WTC11 (cell line): Measurements from ENCODE around the gene TTC39A.

Experiments used
- CTCF ChIP-seq: fragments of 200-600 bp; IDR thresholded peaks from 2 replicates; pipeline ENCODE4 v1.8.0; 2022; ENCODE audit warnings: antibody characterized with exemption
- ESRRA ChIP-seq: sonication (generic); formaldehyde crosslinking; IDR thresholded peaks from 2 replicates; pipeline ENCODE4 v1.8.1; 2022; ENCODE audit warnings: mild to moderate bottlenecking, missing genetic modification reagents, borderline replicate concordance
- FOXJ3 ChIP-seq: sonication (generic); formaldehyde crosslinking; IDR thresholded peaks from 2 replicates; pipeline ENCODE4 v1.9.0; 2021; ENCODE audit warnings: missing genetic modification reagents, mild to moderate bottlenecking, borderline replicate concordance
- NR2C2 ChIP-seq: sonication (generic); formaldehyde crosslinking; IDR thresholded peaks from 2 replicates; pipeline ENCODE4 v1.8.0; 2022; ENCODE audit warnings: mild to moderate bottlenecking, missing genetic modification reagents
- ZNF138 ChIP-seq: sonication (generic); formaldehyde crosslinking; conservative IDR thresholded peaks from 2 replicates; pipeline ENCODE4 v1.8.1; 2022; ENCODE audit warnings: mild to moderate bottlenecking, moderate library complexity, missing genetic modification reagents
- TF ChIP-seq, protein P1 (sequence below): sonication (generic); formaldehyde crosslinking; IDR thresholded peaks from 2 replicates; pipeline ENCODE4 v1.8.1; 2022; ENCODE audit warnings: mild to moderate bottlenecking, missing genetic modification reagents, moderate library complexity, borderline replicate concordance

GRCh38 chr1:51329443-51330325 is 678 bp downstream of the TTC39A start:
- no peak for TF ChIP-seq ZNF138 (CRISPR knock-in tag)
- no peak for TF ChIP-seq FOXJ3
- TF ChIP-seq ESRRA: no peak
- no peak for TF ChIP-seq CTCF
- TF ChIP-seq, protein P1, sequence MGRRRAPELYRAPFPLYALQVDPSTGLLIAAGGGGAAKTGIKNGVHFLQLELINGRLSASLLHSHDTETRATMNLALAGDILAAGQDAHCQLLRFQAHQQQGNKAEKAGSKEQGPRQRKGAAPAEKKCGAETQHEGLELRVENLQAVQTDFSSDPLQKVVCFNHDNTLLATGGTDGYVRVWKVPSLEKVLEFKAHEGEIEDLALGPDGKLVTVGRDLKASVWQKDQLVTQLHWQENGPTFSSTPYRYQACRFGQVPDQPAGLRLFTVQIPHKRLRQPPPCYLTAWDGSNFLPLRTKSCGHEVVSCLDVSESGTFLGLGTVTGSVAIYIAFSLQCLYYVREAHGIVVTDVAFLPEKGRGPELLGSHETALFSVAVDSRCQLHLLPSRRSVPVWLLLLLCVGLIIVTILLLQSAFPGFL (CRISPR knock-in tag): no peak
- TF ChIP-seq NR2C2 (CRISPR knock-in tag): no peak
